ENCODE measurements around the gene MITF. TPM values are rescaled to one million over a fixed set of nuclear protein-coding genes. Genes with fewer than 3 reads are reported as not detected.
A peak's percentile ranks its signal among the peaks of the same experiment; 100 is the strongest.

Gene MITF
- total and polyA plus RNA-seq, 2 of the 4 experiments (the other 2 are of a cell fraction), result 6.5 to 16.7 TPM

DNA sequence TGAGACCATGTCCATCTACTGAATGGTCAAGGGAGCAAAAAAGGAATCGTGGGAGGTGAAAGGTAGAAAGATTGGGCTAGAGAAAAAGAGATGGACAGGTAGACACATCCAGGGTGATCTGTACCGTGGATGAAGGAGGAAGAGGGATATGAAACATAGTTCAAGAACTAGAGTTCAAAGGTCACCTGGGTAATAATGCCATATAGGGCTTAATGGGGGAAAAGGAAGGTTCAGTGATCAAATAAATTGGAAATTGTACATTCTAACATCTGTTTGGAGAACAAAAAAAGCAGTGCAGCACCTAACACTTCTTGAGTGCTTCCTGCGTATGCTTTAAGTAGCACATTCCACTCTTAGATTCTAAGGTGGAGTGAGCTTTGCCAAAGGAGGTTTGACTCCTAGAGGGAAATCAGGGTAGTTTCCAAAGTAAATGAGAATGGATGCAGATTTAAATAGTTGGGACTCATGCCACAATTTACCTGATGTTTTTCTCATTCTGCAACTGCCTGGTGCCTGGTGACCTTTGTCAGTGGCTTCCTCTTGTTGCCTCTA, 46.6 kb downstream of the MITF start:
- intact Hi-C loops (cut with micrococcal nuclease), result loop anchor here (2.0 kb wide), 1 partner anchor 47 kb away; the partner anchor contains the start of gene MITF
- H4K20me1 ChIP-seq (ENCODE audit: insufficient read depth, low read length), result no peaks in the 10 kb centered on the region
- no peak for ATAC-seq (ENCODE audit: low read depth)
- H3K4ac ChIP-seq (ENCODE audit: low read depth, low read length), result peak overlapping the region; percentile 78
- in situ Hi-C loops (cut with MboI; ENCODE audit: low sequenced_read_pairs), result no loop called here
- H2AFZ ChIP-seq (replicated peaks; ENCODE audit: low read length, poor library complexity), result no peak overlapping the region
- peaks cover 18 to 28% of the 10 kb centered on the region in 2 experiments for H3K79me1 ChIP-seq (ENCODE audit: low read depth in 1 of 2, low read length in 2 of 2)
- DNase-seq, result no peak
- ChIA-PET POLR2A (ENCODE audit: unreplicated experiment) (no interaction called here), CTCF (no interaction called here)
- H2AK5ac ChIP-seq (ENCODE audit: low read depth, low read length), result peak overlapping the region; percentile 81
- no TSS peak for BruUV-seq (replicated peaks)
- H3K27ac ChIP-seq (ENCODE audit: insufficient read depth, low read length), result no peak overlapping the region
- peak overlapping the region in 1 of 2 experiments; percentile 42; a peak in 2 of 4 replicates for H4K8ac ChIP-seq (ENCODE audit: low read depth in 2 of 2, low read length in 2 of 2)
- peak overlapping the region; percentile 44 for H3K18ac ChIP-seq (ENCODE audit: low read depth, low read length)
- no peak overlapping the region for H3K23ac ChIP-seq (ENCODE audit: low read depth, low read length)
- peaks cover 12% of the 10 kb centered on the region for H3K9me1 ChIP-seq (ENCODE audit: insufficient read depth, low read length)
- peak overlapping the region; percentile 60 for H2BK5ac ChIP-seq (ENCODE audit: low read depth, low read length, poor library complexity, severe bottlenecking)
- peak overlapping the region; percentile 23; the same call in 1 of the 2 replicates for H3K9ac ChIP-seq (ENCODE audit: low read depth, low read length)
- H2BK120ac ChIP-seq (ENCODE audit: low read depth, low read length), result peak overlapping the region; percentile 74
- no peak overlapping the region for H3K4me3 ChIP-seq (ENCODE audit: insufficient read depth, low read depth, low read length)
- peak overlapping the region; percentile 16 for H2BK20ac ChIP-seq (ENCODE audit: low read depth, low read length)
- peak overlapping the region; percentile 54; the same call in 1 of the 2 replicates for H3K14ac ChIP-seq (replicated peaks; ENCODE audit: low read depth, low read length)
- no peak overlapping the region for H3K4me2 ChIP-seq (ENCODE audit: low read depth, low read length)
- TF ChIP-seq RAD21 (IDR thresholded peaks at IDR 0.05; ENCODE audit: low read length) (no peak), RFX5 (IDR thresholded peaks at IDR 0.05; ENCODE audit: low read depth, low read length) (no peak), MAFK (IDR thresholded peaks at IDR 0.05; ENCODE audit: low read depth, low read length) (no peak), CHD1 (IDR thresholded peaks at IDR 0.05; ENCODE audit: low read depth, low read length) (no peak), RCOR1 (IDR thresholded peaks at IDR 0.05; ENCODE audit: insufficient replicate concordance, low read length) (no peak), POLR2A (IDR thresholded peaks at IDR 0.05; ENCODE audit: low read depth, low read length) (no peak), MAZ (IDR thresholded peaks at IDR 0.05; ENCODE audit: borderline replicate concordance, low read depth, low read length) (no peak), BHLHE40 (IDR thresholded peaks at IDR 0.05; ENCODE audit: low read depth, low read length) (no peak), NFE2L2 (IDR thresholded peaks at IDR 0.05; ENCODE audit: low read depth, low read length) (no peak), CEBPB (IDR thresholded peaks at IDR 0.05; ENCODE audit: low read depth, low read length) (no peak), MXI1 (IDR thresholded peaks at IDR 0.05; ENCODE audit: borderline replicate concordance, low read depth, low read length) (no peak), SMC3 (IDR thresholded peaks at IDR 0.05; ENCODE audit: low read depth, low read length) (no peak), FOS (IDR thresholded peaks at IDR 0.05; ENCODE audit: low read depth, low read length) (no peak)
- TF ChIP-seq, protein P1, sequence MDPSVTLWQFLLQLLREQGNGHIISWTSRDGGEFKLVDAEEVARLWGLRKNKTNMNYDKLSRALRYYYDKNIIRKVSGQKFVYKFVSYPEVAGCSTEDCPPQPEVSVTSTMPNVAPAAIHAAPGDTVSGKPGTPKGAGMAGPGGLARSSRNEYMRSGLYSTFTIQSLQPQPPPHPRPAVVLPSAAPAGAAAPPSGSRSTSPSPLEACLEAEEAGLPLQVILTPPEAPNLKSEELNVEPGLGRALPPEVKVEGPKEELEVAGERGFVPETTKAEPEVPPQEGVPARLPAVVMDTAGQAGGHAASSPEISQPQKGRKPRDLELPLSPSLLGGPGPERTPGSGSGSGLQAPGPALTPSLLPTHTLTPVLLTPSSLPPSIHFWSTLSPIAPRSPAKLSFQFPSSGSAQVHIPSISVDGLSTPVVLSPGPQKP (IDR thresholded peaks at IDR 0.05; ENCODE audit: borderline replicate concordance, low read depth, low read length), result no peak
- TF ChIP-seq, protein P2, sequence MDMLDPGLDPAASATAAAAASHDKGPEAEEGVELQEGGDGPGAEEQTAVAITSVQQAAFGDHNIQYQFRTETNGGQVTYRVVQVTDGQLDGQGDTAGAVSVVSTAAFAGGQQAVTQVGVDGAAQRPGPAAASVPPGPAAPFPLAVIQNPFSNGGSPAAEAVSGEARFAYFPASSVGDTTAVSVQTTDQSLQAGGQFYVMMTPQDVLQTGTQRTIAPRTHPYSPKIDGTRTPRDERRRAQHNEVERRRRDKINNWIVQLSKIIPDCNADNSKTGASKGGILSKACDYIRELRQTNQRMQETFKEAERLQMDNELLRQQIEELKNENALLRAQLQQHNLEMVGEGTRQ (IDR thresholded peaks at IDR 0.05; ENCODE audit: low read depth, low read length), result no peak
- TF ChIP-seq, protein P3, sequence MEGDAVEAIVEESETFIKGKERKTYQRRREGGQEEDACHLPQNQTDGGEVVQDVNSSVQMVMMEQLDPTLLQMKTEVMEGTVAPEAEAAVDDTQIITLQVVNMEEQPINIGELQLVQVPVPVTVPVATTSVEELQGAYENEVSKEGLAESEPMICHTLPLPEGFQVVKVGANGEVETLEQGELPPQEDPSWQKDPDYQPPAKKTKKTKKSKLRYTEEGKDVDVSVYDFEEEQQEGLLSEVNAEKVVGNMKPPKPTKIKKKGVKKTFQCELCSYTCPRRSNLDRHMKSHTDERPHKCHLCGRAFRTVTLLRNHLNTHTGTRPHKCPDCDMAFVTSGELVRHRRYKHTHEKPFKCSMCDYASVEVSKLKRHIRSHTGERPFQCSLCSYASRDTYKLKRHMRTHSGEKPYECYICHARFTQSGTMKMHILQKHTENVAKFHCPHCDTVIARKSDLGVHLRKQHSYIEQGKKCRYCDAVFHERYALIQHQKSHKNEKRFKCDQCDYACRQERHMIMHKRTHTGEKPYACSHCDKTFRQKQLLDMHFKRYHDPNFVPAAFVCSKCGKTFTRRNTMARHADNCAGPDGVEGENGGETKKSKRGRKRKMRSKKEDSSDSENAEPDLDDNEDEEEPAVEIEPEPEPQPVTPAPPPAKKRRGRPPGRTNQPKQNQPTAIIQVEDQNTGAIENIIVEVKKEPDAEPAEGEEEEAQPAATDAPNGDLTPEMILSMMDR (conservative IDR thresholded peaks at IDR 0.05; ENCODE audit: low read depth, low read length), result no peak
- dilution Hi-C loops (cut with HindIII; ENCODE audit: low sequenced_read_pairs, unreplicated experiment), result no loop called here
- no peaks in the 10 kb centered on the region for H3K36me3 ChIP-seq (ENCODE audit: control insufficient read depth, insufficient read depth, low read length)
- no peaks in the 10 kb centered on the region for H3K27me3 ChIP-seq (ENCODE audit: control insufficient read depth, insufficient read depth, low read length)
- peaks cover 18% of the 10 kb centered on the region for H3K4me1 ChIP-seq (ENCODE audit: control insufficient read depth, insufficient read depth, low read length)
- H2AK9ac ChIP-seq (replicated peaks; ENCODE audit: low read depth, low read length, poor library complexity), result no peak overlapping the region
- peak overlapping the region; percentile 60 for H4K5ac ChIP-seq (ENCODE audit: low read depth, low read length)
- H4K91ac ChIP-seq (ENCODE audit: insufficient read depth, low read depth, low read length), result peak overlapping the region; percentile 79
- H2BK15ac ChIP-seq (ENCODE audit: low read depth, low read length), result peak overlapping the region; percentile 25; the same call in 1 of the 3 replicates
- H3K9me3 ChIP-seq (ENCODE audit: control insufficient read depth, insufficient read depth, low read length), result no peaks in the 10 kb centered on the region
- H3K56ac ChIP-seq (ENCODE audit: extremely low read depth, insufficient read depth, low read length), result no peak overlapping the region
- 93% methylated on average over 2 of the region's 3 CpGs; no CpG with 5 or more reads in 1 of the 2 experiments for WGBS, 2 experiments (ENCODE audit: extremely low coverage in 2 of 2, insufficient read length in 1 of 2)

Measured in IMR-90 (cell line).